Measurements from ENCODE around the gene GPR37.

The GPR37 gene

GRCh38 chr7:124779194-124779593 is 13.6 kb upstream of the GPR37 start:
- no peaks in the 10 kb centered on the region for H3K36me3 ChIP-seq (ENCODE audit: insufficient read depth, low read length)

GRCh38 chr7:124777268-124777667 is 11.7 kb upstream of the GPR37 start:
- Histone ChIP-seq H3K4me1 (ENCODE audit: insufficient read depth, low read length) (no peaks in the 10 kb centered on the region), H3K9ac (ENCODE audit: low read length) (no peak overlapping the region), H3K36me3 (ENCODE audit: insufficient read depth, low read length) (no peaks in the 10 kb centered on the region), H3K27ac (ENCODE audit: low read depth, low read length) (no peak overlapping the region), H3K9me3 (ENCODE audit: low read length) (no peaks in the 10 kb centered on the region), H3K4me3 (ENCODE audit: low read depth in 1 of 2, low read length in 2 of 2) (no peak overlapping the region), H3K27me3 (ENCODE audit: control insufficient read depth in 1 of 2, insufficient read depth in 2 of 2, low read length in 2 of 2) (no peaks in the 10 kb centered on the region)

More at GRCh38 chr7:124779194-124779593, 13.6 kb upstream of the GPR37 start:
- Histone ChIP-seq H3K4me3 (ENCODE audit: low read depth in 1 of 2, low read length in 2 of 2) (no peak overlapping the region), H3K4me1 (ENCODE audit: insufficient read depth, low read length) (no peaks in the 10 kb centered on the region), H3K9me3 (ENCODE audit: low read length) (no peaks in the 10 kb centered on the region), H3K27ac (ENCODE audit: low read depth, low read length) (no peak overlapping the region), H3K27me3 (ENCODE audit: control insufficient read depth in 1 of 2, insufficient read depth in 2 of 2, low read length in 2 of 2) (no peaks in the 10 kb centered on the region), H3K9ac (ENCODE audit: low read length) (no peak overlapping the region)

- Histone ChIP-seq H3K9ac (ENCODE audit: low read length) (no peak overlapping the region), H3K4me1 (ENCODE audit: insufficient read depth, low read length) (no peaks in the 10 kb centered on the region), H3K27me3 (ENCODE audit: control insufficient read depth in 1 of 2, insufficient read depth in 2 of 2, low read length in 2 of 2) (no peaks in the 10 kb centered on the region)
Observed at GRCh38 chr7:124776153-124776552, 10.6 kb upstream of the GPR37 start.

GRCh38 chr7:124775422-124775821 is 9.8 kb upstream of the GPR37 start:
- no peak overlapping the region for H3K4me3 ChIP-seq (ENCODE audit: low read depth in 1 of 2, low read length in 2 of 2)
- no peak overlapping the region for H3K9ac ChIP-seq (ENCODE audit: low read length)

More at GRCh38 chr7:124776153-124776552, 10.6 kb upstream of the GPR37 start:
- Histone ChIP-seq H3K27ac (ENCODE audit: low read depth, low read length) (no peak overlapping the region), H3K4me3 (ENCODE audit: low read depth in 1 of 2, low read length in 2 of 2) (no peak overlapping the region), H3K9me3 (ENCODE audit: low read length) (no peaks in the 10 kb centered on the region), H3K36me3 (ENCODE audit: insufficient read depth, low read length) (no peaks in the 10 kb centered on the region)

GRCh38 chr7:124773938-124774337 is 8.3 kb upstream of the GPR37 start:
- no peaks in the 10 kb centered on the region for H3K9me3 ChIP-seq (ENCODE audit: low read length)
- H3K9ac ChIP-seq (ENCODE audit: low read length): no peak overlapping the region
- H3K27me3 ChIP-seq (ENCODE audit: control insufficient read depth in 1 of 2, insufficient read depth in 2 of 2, low read length in 2 of 2): no peaks in the 10 kb centered on the region
- H3K27ac ChIP-seq (ENCODE audit: low read depth, low read length): no peak overlapping the region
- H3K36me3 ChIP-seq (ENCODE audit: insufficient read depth, low read length): no peaks in the 10 kb centered on the region
- H3K4me1 ChIP-seq (ENCODE audit: insufficient read depth, low read length): no peaks in the 10 kb centered on the region
- no peak overlapping the region for H3K4me3 ChIP-seq (ENCODE audit: low read depth in 1 of 2, low read length in 2 of 2)

More at GRCh38 chr7:124775422-124775821, 9.8 kb upstream of the GPR37 start:
- H3K36me3 ChIP-seq (ENCODE audit: insufficient read depth, low read length): no peaks in the 10 kb centered on the region
- H3K27me3 ChIP-seq (ENCODE audit: control insufficient read depth in 1 of 2, insufficient read depth in 2 of 2, low read length in 2 of 2): no peaks in the 10 kb centered on the region
- H3K4me1 ChIP-seq (ENCODE audit: insufficient read depth, low read length): no peaks in the 10 kb centered on the region
- H3K27ac ChIP-seq (ENCODE audit: low read depth, low read length): no peak overlapping the region
- no peaks in the 10 kb centered on the region for H3K9me3 ChIP-seq (ENCODE audit: low read length)

GRCh38 chr7:124773339-124773738 is 7.7 kb upstream of the GPR37 start:
- Histone ChIP-seq H3K4me1 (ENCODE audit: insufficient read depth, low read length) (no peaks in the 10 kb centered on the region), H3K36me3 (ENCODE audit: insufficient read depth, low read length) (no peaks in the 10 kb centered on the region), H3K9ac (ENCODE audit: low read length) (no peak overlapping the region), H3K27ac (ENCODE audit: low read depth, low read length) (no peak overlapping the region), H3K4me3 (ENCODE audit: low read depth in 1 of 2, low read length in 2 of 2) (no peak overlapping the region), H3K27me3 (ENCODE audit: control insufficient read depth in 1 of 2, insufficient read depth in 2 of 2, low read length in 2 of 2) (no peaks in the 10 kb centered on the region), H3K9me3 (ENCODE audit: low read length) (no peaks in the 10 kb centered on the region)

- H3K9ac ChIP-seq (ENCODE audit: low read length): no peak overlapping the region
- H3K4me1 ChIP-seq (ENCODE audit: insufficient read depth, low read length): peaks cover 6% of the 10 kb centered on the region
- peaks cover 2% of the 10 kb centered on the region for H3K9me3 ChIP-seq (ENCODE audit: low read length)
- peaks cover 10 to 17% of the 10 kb centered on the region in 2 donors for H3K27me3 ChIP-seq (ENCODE audit: control insufficient read depth in 1 of 2, insufficient read depth in 2 of 2, low read length in 2 of 2)
- H3K4me3 ChIP-seq (ENCODE audit: low read depth in 1 of 2, low read length in 2 of 2): no peak overlapping the region
- H3K27ac ChIP-seq (ENCODE audit: low read depth, low read length): no peak overlapping the region
- H3K36me3 ChIP-seq (ENCODE audit: insufficient read depth, low read length): no peaks in the 10 kb centered on the region
Observed at GRCh38 chr7:124769136-124769535, 3.5 kb upstream of the GPR37 start.

GRCh38 chr7:124768525-124768924 is 2.9 kb upstream of the GPR37 start:
- Histone ChIP-seq H3K36me3 (ENCODE audit: insufficient read depth, low read length) (no peaks in the 10 kb centered on the region), H3K9me3 (ENCODE audit: low read length) (peaks cover 8% of the 10 kb centered on the region), H3K9ac (ENCODE audit: low read length) (no peak overlapping the region), H3K4me1 (ENCODE audit: insufficient read depth, low read length) (peaks cover 6% of the 10 kb centered on the region), H3K4me3 (ENCODE audit: low read depth in 1 of 2, low read length in 2 of 2) (no peak overlapping the region), H3K27me3 (ENCODE audit: control insufficient read depth in 1 of 2, insufficient read depth in 2 of 2, low read length in 2 of 2) (peaks cover 16 to 23% of the 10 kb centered on the region in 2 donors), H3K27ac (ENCODE audit: low read depth, low read length) (no peak overlapping the region)

GRCh38 chr7:124764847-124765400 is 668 bp downstream of the GPR37 start:
- Histone ChIP-seq H3K9me3 (ENCODE audit: low read length) (peaks cover 9% of the 10 kb centered on the region), H3K9ac (ENCODE audit: low read length) (no peak overlapping the region), H3K36me3 (ENCODE audit: insufficient read depth, low read length) (no peaks in the 10 kb centered on the region), H3K4me3 (ENCODE audit: low read depth in 1 of 2, low read length in 2 of 2) (peak overlapping the region; percentile 21 to 54), H3K27me3 (ENCODE audit: control insufficient read depth in 1 of 2, insufficient read depth in 2 of 2, low read length in 2 of 2) (peaks cover 16 to 23% of the 10 kb centered on the region in 2 donors), H3K27ac (ENCODE audit: low read depth, low read length) (no peak overlapping the region), H3K4me1 (ENCODE audit: insufficient read depth, low read length) (peaks cover 10% of the 10 kb centered on the region)

GRCh38 chr7:124764051-124764846 is 1.3 kb downstream of the GPR37 start:
- Histone ChIP-seq H3K36me3 (ENCODE audit: insufficient read depth, low read length) (no peaks in the 10 kb centered on the region), H3K4me3 (ENCODE audit: low read depth in 1 of 2, low read length in 2 of 2) (peak overlapping the region; percentile 21 to 54), H3K27me3 (ENCODE audit: control insufficient read depth in 1 of 2, insufficient read depth in 2 of 2, low read length in 2 of 2) (peaks cover 16 to 23% of the 10 kb centered on the region in 2 donors), H3K9me3 (ENCODE audit: low read length) (peaks cover 9% of the 10 kb centered on the region), H3K27ac (ENCODE audit: low read depth, low read length) (no peak overlapping the region), H3K4me1 (ENCODE audit: insufficient read depth, low read length) (peaks cover 10% of the 10 kb centered on the region), H3K9ac (ENCODE audit: low read length) (no peak overlapping the region)

- H3K36me3 ChIP-seq (ENCODE audit: insufficient read depth, low read length): no peaks in the 10 kb centered on the region
- peaks cover 16 to 23% of the 10 kb centered on the region in 2 donors for H3K27me3 ChIP-seq (ENCODE audit: control insufficient read depth in 1 of 2, insufficient read depth in 2 of 2, low read length in 2 of 2)
- peaks cover 9% of the 10 kb centered on the region for H3K9me3 ChIP-seq (ENCODE audit: low read length)
- no peak overlapping the region for H3K27ac ChIP-seq (ENCODE audit: low read depth, low read length)
- peaks cover 10% of the 10 kb centered on the region for H3K4me1 ChIP-seq (ENCODE audit: insufficient read depth, low read length)
- H3K4me3 ChIP-seq (ENCODE audit: low read depth in 1 of 2, low read length in 2 of 2): no peak overlapping the region
- H3K9ac ChIP-seq (ENCODE audit: low read length): no peak overlapping the region
Observed at GRCh38 chr7:124762611-124763143, 2.9 kb downstream of the GPR37 start.
